H1 (cell line): ENCODE measurements around the gene KIF4A. TPM values are rescaled to one million over a fixed set of nuclear protein-coding genes. Genes with fewer than 3 reads are reported as not detected.

Experiments used
- CTCF ChIA-PET: fragments of 300-600 bp; sonication (Branson Sonifier 250); formaldehyde crosslinking; loops from one replicate; lab custom pipeline; 2021; ENCODE audit not compliant: partially characterized antibody; lab: Charles Lee
- POLR2A ChIA-PET: fragments of 300-600 bp; sonication (Branson Sonifier 250); formaldehyde crosslinking; loops from one replicate; lab custom pipeline; 2021; ENCODE audit warnings: inconsistent platforms; ENCODE audit not compliant: partially characterized antibody; lab: Charles Lee
- DNase-seq, 2 experiments: peaks; one replicate each; pipeline versions ENCODE4 v3.0.0 to v3.0.0-alpha.2; 2010 to 2022; ENCODE audit warnings: low spot score in 2 of 2, low read depth in 1 of 2, mixed read lengths in 1 of 2
- FAIRE-seq: peaks from 2 replicates; lab custom pipeline; 2011; peaks lifted over from hg19 to GRCh38; lab: Jason Lieb, UNC
- H2AFZ ChIP-seq: 2 replicates; pipeline ENCODE4 v1.8.1; 2012; ENCODE audit warnings: low read length, inconsistent platforms
- H2AK5ac ChIP-seq: 2 replicates; pipeline ENCODE4 v1.6.1; 2013; ENCODE audit warnings: low read depth, low read length
- H2BK120ac ChIP-seq: replicated peaks from 2 replicates; pipeline ENCODE3; 2013; ENCODE audit warnings: low read depth, low read length, inconsistent platforms
- H2BK12ac ChIP-seq: 2 replicates; pipeline ENCODE4 v1.6.1; 2013; ENCODE audit warnings: low read depth, low read length
- H2BK15ac ChIP-seq: 2 replicates; pipeline ENCODE4 v1.6.1; 2013; ENCODE audit warnings: low read length
- H2BK20ac ChIP-seq: 2 replicates; pipeline ENCODE4 v1.6.1; 2013; ENCODE audit warnings: low read length
- H2BK5ac ChIP-seq: 2 replicates; pipeline ENCODE4 v1.6.1; 2013; ENCODE audit warnings: low read depth, low read length
- H3K14ac ChIP-seq: 2 replicates; pipeline ENCODE4 v1.6.1; 2013; ENCODE audit warnings: inconsistent platforms; ENCODE audit not compliant: insufficient read length
- H3K18ac ChIP-seq: 2 replicates; pipeline ENCODE4 v1.6.1; 2013; ENCODE audit warnings: low read length; ENCODE audit errors: extremely low read depth
- H3K23ac ChIP-seq: 2 replicates; pipeline ENCODE4 v1.6.1; 2013; ENCODE audit warnings: inconsistent platforms; ENCODE audit not compliant: insufficient read length
- H3K23me2 ChIP-seq: 2 replicates; pipeline ENCODE4 v1.6.1; 2013; ENCODE audit warnings: low read depth, low read length
- H3K27ac ChIP-seq: 2 replicates; pipeline ENCODE4 v1.6.1; 2011; ENCODE audit warnings: low read depth, low read length, inconsistent platforms
- H3K27me3 ChIP-seq, 4 experiments: replicated peaks in 1 of 4; 1 replicate in 1 of 4; 2 replicates in 3 of 4; pipeline versions ENCODE4 v1.6.1 to v1.8.1; 2011 to 2013; ENCODE audit warnings: low read length in 3 of 4, mild to moderate bottlenecking in 3 of 4, inconsistent platforms in 2 of 4, mixed read lengths in 2 of 4, moderate library complexity in 1 of 4; ENCODE audit not compliant: control insufficient read depth in 3 of 4, insufficient read depth in 3 of 4; ENCODE audit errors: extremely low read depth in 1 of 4
- H3K36me3 ChIP-seq, 4 experiments: 2 replicates each; pipeline versions ENCODE4 v1.6.1 to v1.8.1; 2011 to 2013; ENCODE audit warnings: mild to moderate bottlenecking in 4 of 4, low read length in 3 of 4, moderate library complexity in 2 of 4, control low read depth in 1 of 4, inconsistent platforms in 1 of 4; ENCODE audit not compliant: insufficient read depth in 4 of 4, control insufficient read depth in 2 of 4
- H3K4ac ChIP-seq: replicated peaks from 2 replicates; pipeline ENCODE3; 2013; ENCODE audit warnings: low read length, low read depth, mixed read lengths, inconsistent platforms; ENCODE audit not compliant: insufficient read length
- H3K4me1 ChIP-seq, 4 experiments: replicated peaks in 1 of 4; 1 replicate in 1 of 4; 2 replicates in 3 of 4; pipeline versions ENCODE4 v1.6.1 to v1.8.1; 2011 to 2013; ENCODE audit warnings: low read length in 3 of 4, inconsistent platforms in 2 of 4, mixed read lengths in 1 of 4; ENCODE audit not compliant: insufficient read depth in 4 of 4, control insufficient read depth in 3 of 4
- H3K4me2 ChIP-seq, 2 experiments: 2 replicates each; pipeline versions ENCODE4 v1.6.1 to v1.8.1; 2011 to 2013; ENCODE audit warnings: low read depth in 2 of 2, low read length in 2 of 2, control low read depth in 1 of 2, inconsistent platforms in 1 of 2, mild to moderate bottlenecking in 1 of 2; ENCODE audit not compliant: insufficient read depth in 1 of 2
- H3K4me3 ChIP-seq, 4 experiments: fragments of 200-600, 300-600 bp in 1 of 4; sonication (generic), shearing (Covaris generic), sonication (Bioruptor Twin) in 1 of 4; 2 replicates each; pipeline versions ENCODE4 v1.5.1 to v1.8.1; 2011 to 2016; ENCODE audit warnings: low read length in 4 of 4, low read depth in 3 of 4, control low read depth in 2 of 4, inconsistent platforms in 2 of 4, mild to moderate bottlenecking in 2 of 4, mixed read lengths in 1 of 4, moderate library complexity in 1 of 4; ENCODE audit not compliant: insufficient read depth in 2 of 4; ENCODE audit errors: extremely low read depth in 1 of 4
- H3K56ac ChIP-seq: replicated peaks from 2 replicates; pipeline ENCODE3; 2013; ENCODE audit warnings: low read depth, mild to moderate bottlenecking, mixed read lengths, low read length, inconsistent platforms; ENCODE audit not compliant: insufficient read length
- H3K79me1 ChIP-seq: 2 replicates; pipeline ENCODE4 v1.6.1; 2013; ENCODE audit warnings: low read depth, low read length, control low read depth
- H3K79me2 ChIP-seq, 2 experiments: 2 replicates each; pipeline versions ENCODE4 v1.6.1 to v1.8.1; 2012 to 2013; ENCODE audit warnings: low read length in 2 of 2, mild to moderate bottlenecking in 2 of 2, inconsistent platforms in 1 of 2; ENCODE audit not compliant: insufficient read depth in 2 of 2, control insufficient read depth in 1 of 2
- H3K9ac ChIP-seq, 4 experiments: replicated peaks in 1 of 4; 1 replicate in 1 of 4; 2 replicates in 3 of 4; pipeline versions ENCODE4 v1.6.1 to v1.8.1; 2011 to 2013; ENCODE audit warnings: low read depth in 3 of 4, low read length in 3 of 4, control low read depth in 2 of 4, mild to moderate bottlenecking in 2 of 4, moderate library complexity in 2 of 4, inconsistent platforms in 1 of 4; ENCODE audit errors: extremely low read depth in 1 of 4
- H3K9me3 ChIP-seq, 2 experiments: 2 replicates each; pipeline versions ENCODE4 v1.6.1 to v1.8.1; 2012 to 2013; ENCODE audit warnings: mild to moderate bottlenecking in 2 of 2, moderate library complexity in 2 of 2, control low read depth in 1 of 2, inconsistent platforms in 1 of 2, low read depth in 1 of 2, low read length in 1 of 2, mixed read lengths in 1 of 2; ENCODE audit not compliant: insufficient read depth in 2 of 2
- H4K20me1 ChIP-seq, 2 experiments: replicated peaks in 1 of 2; 2 replicates each; pipeline versions ENCODE3 to v1.8.1; 2011 to 2013; ENCODE audit warnings: inconsistent platforms in 2 of 2, low read length in 2 of 2, mild to moderate bottlenecking in 1 of 2; ENCODE audit not compliant: insufficient read depth in 2 of 2, control insufficient read depth in 1 of 2
- H4K5ac ChIP-seq: 2 replicates; pipeline ENCODE4 v1.6.1; 2013; ENCODE audit warnings: low read length, low read depth, mixed read lengths, inconsistent platforms; ENCODE audit not compliant: insufficient read length
- H4K8ac ChIP-seq: 2 replicates; pipeline ENCODE4 v1.8.0; 2013; ENCODE audit warnings: mild to moderate bottlenecking, moderate library complexity, low read length, inconsistent platforms; ENCODE audit not compliant: insufficient read depth; ENCODE audit errors: extremely low read depth
- H4K91ac ChIP-seq: replicated peaks from 2 replicates; pipeline ENCODE3; 2013; ENCODE audit warnings: low read length, mixed read lengths, inconsistent platforms; ENCODE audit not compliant: insufficient read length
- MAFK ChIP-seq: IDR thresholded peaks from 2 replicates; pipeline ENCODE4 v1.6.1; 2012; ENCODE audit warnings: low read depth, mild to moderate bottlenecking, improper control_type of control experiment, low read length
- WGBS, 2 experiments: shearing (Covaris generic) in 1 of 2; methylation state at CpG; one replicate each; pipeline versions ENCODE4 v1.1.6 to v1.1.7; 2013 to 2015; ENCODE audit warnings: low lambda C conversion rate in 2 of 2, mixed read lengths in 2 of 2, inconsistent platforms in 1 of 2, low coverage in 1 of 2, missing lambda C conversion rate in 1 of 2; ENCODE audit not compliant: insufficient replicate concordance in 2 of 2, insufficient coverage in 1 of 2, insufficient read length in 1 of 2; ENCODE audit errors: extremely low coverage in 1 of 2, missing lambda C conversion rate in 1 of 2; 5-methylcytosine and 5-hydroxymethylcytosine counted together
- polyA plus RNA-seq, 7 experiments: library from polyadenylated mRNA; depleted of rRNA in 3 of 7; stranded (reverse) in 5 of 7; unstranded in 2 of 7; fragments of >200 nt in 5 of 7; fragments of 200-250 nt in 2 of 7; gene quantifications; 1 replicate in 5 of 7; 2 replicates in 1 of 7; 4 replicates in 1 of 7; pipeline versions ENCODE4 v1.2.1 to v1.2.3, GENCODE V29; 2011 to 2013; ENCODE audit warnings: missing spikeins in 2 of 7, mixed read lengths in 2 of 7
- total RNA-seq: library from RNA; stranded (reverse); fragmentation: NEBNext Ultra II Directional; extraction: Animal tissue kit (Norgen Biotek cat#: 25700); gene quantifications from 2 replicates; pipeline ENCODE4 v1.2.1, GENCODE V29; 2021

KIF4A gene
- total and polyA plus RNA-seq, 2 of the 8 experiments (the other 6 are each of a cell fraction or from before 2014, with no cell fraction given) = 10.9 to 35.7 TPM

DNA sequence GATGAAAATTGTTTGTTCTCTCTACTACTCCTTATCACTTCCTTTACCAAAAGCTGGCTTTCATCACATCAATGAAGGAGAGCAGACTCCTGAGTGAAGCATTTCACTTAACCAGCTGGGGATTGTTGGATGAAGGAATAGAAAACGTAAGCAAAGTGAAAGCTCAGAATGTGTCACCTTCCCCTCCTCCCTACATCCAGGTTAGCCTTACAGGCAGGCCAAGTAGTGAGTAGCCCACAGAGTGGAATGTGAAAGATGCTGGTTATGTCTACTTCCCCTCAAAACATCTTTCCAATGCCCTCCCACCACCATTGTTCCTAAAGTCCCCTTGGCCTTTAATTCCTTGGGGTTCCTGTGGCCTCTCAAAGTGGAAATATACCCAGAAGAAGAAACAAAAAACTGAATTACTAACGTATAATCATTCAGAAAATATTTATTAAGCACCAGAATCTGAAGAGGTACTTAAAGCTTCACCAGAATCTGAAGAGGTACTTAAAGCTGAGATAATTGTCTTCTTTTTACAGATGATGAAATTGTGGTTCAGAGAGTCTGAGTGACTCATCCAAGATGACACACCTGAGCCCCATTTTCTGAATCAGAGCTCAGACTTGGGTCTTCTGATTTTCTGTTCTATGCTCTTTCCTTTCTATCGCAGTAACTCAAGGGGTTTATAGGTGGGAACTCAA is 36.4 kb upstream of the KIF4A start:
- H2BK15ac ChIP-seq = no peak overlapping the region
- no peak overlapping the region for H3K18ac ChIP-seq
- H4K20me1 ChIP-seq = no peaks in the 10 kb centered on the region
- no peaks in the 10 kb centered on the region for H3K79me1 ChIP-seq
- no peak overlapping the region for H3K23ac ChIP-seq
- H3K9me3 ChIP-seq = no peaks in the 10 kb centered on the region
- H2BK5ac ChIP-seq = no peak overlapping the region
- no peaks in the 10 kb centered on the region for H3K79me2 ChIP-seq
- no peak overlapping the region for H2AFZ ChIP-seq
- H3K4ac ChIP-seq = no peak overlapping the region
- H2BK120ac ChIP-seq = no peak overlapping the region
- H4K91ac ChIP-seq = no peak overlapping the region
- DNase-seq (no peak), FAIRE-seq (no peak)
- CTCF ChIA-PET = interaction anchor here (0.7 to 2.4 kb wide), 2 partner anchors 9 to 49 kb away, joined by 5 to 9 read pairs; no protein-coding TSS in a partner anchor
- no peaks in the 10 kb centered on the region for H3K4me1 ChIP-seq
- H3K9ac ChIP-seq = no peak overlapping the region
- no peak overlapping the region for H2AK5ac ChIP-seq
- H3K4me3 ChIP-seq = no peak overlapping the region
- H3K27me3 ChIP-seq = no peaks in the 10 kb centered on the region
- H3K36me3 ChIP-seq = no peaks in the 10 kb centered on the region
- H2BK12ac ChIP-seq = no peak overlapping the region
- no peak overlapping the region for H4K8ac ChIP-seq
- H3K56ac ChIP-seq = no peak overlapping the region
- 85% methylated on average over 3 of the region's 3 CpGs; no CpG with 5 or more reads in 1 of the 2 experiments for WGBS, 2 experiments
- no peaks in the 10 kb centered on the region for H3K23me2 ChIP-seq
- H3K14ac ChIP-seq = no peak overlapping the region
- TF ChIP-seq MAFK = no peak
- TF ChIP-seq, all 59 proteins: peak for 0
- H3K27ac ChIP-seq = no peak overlapping the region
- no peak overlapping the region for H4K5ac ChIP-seq
- POLR2A ChIA-PET = no interaction called here
- H3K4me2 ChIP-seq = no peak overlapping the region
- no peak overlapping the region for H2BK20ac ChIP-seq
